Endothelial cell of umbilical vein (primary cell): ENCODE measurements around the gene ACKR3. TPM values are rescaled to one million over a fixed set of nuclear protein-coding genes. Genes with fewer than 3 reads are reported as not detected.

Experiments used
- BruUV-seq: library from RNA; stranded (reverse); fragments of 400-500 nt; replicated peaks from 2 replicates; lab custom pipeline; 2021; lab: Mats Ljungman, UMichigan
- CTCF ChIA-PET: fragments of 300-600, 350-600 bp; sonication (Branson Sonifier 250); formaldehyde crosslinking; loops from one replicate; lab custom pipeline; 2021; ENCODE audit warnings: antibody characterized with exemption, inconsistent platforms; lab: Charles Lee
- POLR2A ChIA-PET: fragments of 300-600, 350-600 bp; sonication (Branson Sonifier 250); formaldehyde crosslinking; loops from one replicate; lab custom pipeline; 2021; ENCODE audit warnings: antibody characterized with exemption, inconsistent platforms; lab: Charles Lee
- DNase-seq: peaks from one replicate; pipeline ENCODE4 v3.0.0-alpha.2; 2011; ENCODE audit warnings: low read depth, low spot score
- FAIRE-seq: peaks from 2 replicates; lab custom pipeline; 2011; peaks lifted over from hg19 to GRCh38; lab: Jason Lieb, UNC
- H2AFZ ChIP-seq: 2 replicates; pipeline ENCODE4 v1.6.0; 2012; ENCODE audit warnings: low read depth, low read length, control low read depth, inconsistent platforms
- H3K27ac ChIP-seq: 2 replicates; pipeline ENCODE4 v1.5.1; 2011; ENCODE audit warnings: low read depth, mild to moderate bottlenecking, control low read depth, low read length, moderate library complexity; ENCODE audit not compliant: insufficient read depth
- H3K27me3 ChIP-seq, 2 experiments: 2 replicates each; pipeline versions ENCODE4 v1.6.0 to v1.6.1; 2011; ENCODE audit warnings: low read length in 2 of 2, mixed read lengths in 1 of 2; ENCODE audit not compliant: control insufficient read depth in 2 of 2, insufficient read depth in 2 of 2
- H3K36me3 ChIP-seq, 2 experiments: 2 replicates in 1 of 2; 3 replicates in 1 of 2; pipeline ENCODE4 v1.5.1; 2011; ENCODE audit warnings: low read length in 2 of 2, mild to moderate bottlenecking in 1 of 2, moderate library complexity in 1 of 2; ENCODE audit not compliant: control insufficient read depth in 2 of 2, insufficient read depth in 2 of 2; ENCODE audit errors: extremely low read depth in 1 of 2
- H3K4me1 ChIP-seq: 3 replicates; pipeline ENCODE4 v1.5.1; 2011; ENCODE audit warnings: mild to moderate bottlenecking, low read length; ENCODE audit not compliant: control insufficient read depth, insufficient read depth; ENCODE audit errors: extremely low read depth
- H3K4me2 ChIP-seq: 2 replicates; pipeline ENCODE4 v1.6.1; 2011; ENCODE audit warnings: low read length, control low read depth, mixed read lengths; ENCODE audit not compliant: insufficient read depth
- H3K4me3 ChIP-seq, 3 experiments: fragments of 200-600 bp in 1 of 3; sonication (generic), shearing (Covaris generic) in 1 of 3; replicated peaks in 1 of 3; 2 replicates each; pipeline ENCODE4 v1.5.1; 2011 to 2016; ENCODE audit warnings: control low read depth in 3 of 3, low read length in 3 of 3, mild to moderate bottlenecking in 2 of 3, inconsistent platforms in 1 of 3, low read depth in 1 of 3, moderate library complexity in 1 of 3; ENCODE audit not compliant: insufficient read depth in 1 of 3
- H3K79me2 ChIP-seq: 2 replicates; pipeline ENCODE4 v1.6.0; 2012; ENCODE audit warnings: low read length, inconsistent platforms; ENCODE audit not compliant: control insufficient read depth, insufficient read depth
- H3K9ac ChIP-seq: replicated peaks from 2 replicates; pipeline ENCODE3; 2011; ENCODE audit warnings: low read length, control low read depth; ENCODE audit not compliant: insufficient read depth; ENCODE audit errors: extremely low read depth
- H3K9me1 ChIP-seq: replicated peaks from 3 replicates; pipeline ENCODE4 v1.6.0; 2011; ENCODE audit warnings: mild to moderate bottlenecking, low read length; ENCODE audit not compliant: control insufficient read depth, insufficient read depth; ENCODE audit errors: extremely low read depth
- H3K9me3 ChIP-seq: replicated peaks from 2 replicates; pipeline ENCODE4 v1.5.1; 2012; ENCODE audit warnings: low read length, inconsistent platforms; ENCODE audit not compliant: control insufficient read depth, insufficient read depth
- H4K20me1 ChIP-seq: replicated peaks from 2 replicates; pipeline ENCODE3; 2011; ENCODE audit warnings: mild to moderate bottlenecking, low read length; ENCODE audit not compliant: control insufficient read depth, insufficient read depth; ENCODE audit errors: extremely low read depth
- CTCF ChIP-seq, 2 donors: IDR thresholded peaks; 1 replicate in 1 of 2; 2 replicates in 1 of 2; pipeline ENCODE4 v1.5.1; 2011; ENCODE audit warnings: low read length in 2 of 2, mild to moderate bottlenecking in 2 of 2, moderate library complexity in 2 of 2, control low read depth in 1 of 2, inconsistent platforms in 1 of 2, low read depth in 1 of 2; ENCODE audit not compliant: insufficient read depth in 1 of 2; ENCODE audit errors: extremely low read depth in 1 of 2
- EZH2 ChIP-seq: IDR thresholded peaks from 2 replicates; pipeline ENCODE4 v1.6.1; 2012; ENCODE audit warnings: borderline replicate concordance, low read depth, mild to moderate bottlenecking, moderate library complexity, low read length, inconsistent platforms; ENCODE audit not compliant: severe bottlenecking
- FOS ChIP-seq: IDR thresholded peaks from 2 replicates; pipeline ENCODE4 v1.6.1; 2011; ENCODE audit warnings: mild to moderate bottlenecking, low read length, moderate library complexity, borderline replicate concordance; ENCODE audit not compliant: insufficient read depth
- GATA2 ChIP-seq: IDR thresholded peaks from 2 replicates; pipeline ENCODE4 v1.7.0; 2011; ENCODE audit warnings: low read depth, mild to moderate bottlenecking, moderate library complexity, mixed read lengths, low read length; ENCODE audit not compliant: insufficient read length, insufficient read depth
- JUN ChIP-seq: IDR thresholded peaks from 2 replicates; pipeline ENCODE4 v1.6.1; 2011; ENCODE audit warnings: borderline replicate concordance, low read depth; ENCODE audit not compliant: insufficient read length, insufficient read depth
- MYC ChIP-seq: IDR thresholded peaks from one replicate; pipeline ENCODE4 v1.6.1; 2011; ENCODE audit warnings: mild to moderate bottlenecking, low read depth, low read length
- POLR2A ChIP-seq: IDR thresholded peaks from 2 replicates; pipeline ENCODE4 v1.6.1; 2012; ENCODE audit warnings: low read depth, mild to moderate bottlenecking, control low read depth, low read length
- POLR2AphosphoS5 ChIP-seq: IDR thresholded peaks from 2 replicates; pipeline ENCODE4 v1.6.1; 2012; ENCODE audit warnings: low read depth, mild to moderate bottlenecking, control low read depth, low read length, moderate library complexity; ENCODE audit not compliant: insufficient read depth
- dilution Hi-C: fragments of 300-500 bp; cut with MboI; formaldehyde crosslinking; loops from one replicate; pipeline ENCODE4 v1.15.0; 2019; ENCODE audit warnings: low sequenced_read_pairs; ENCODE audit not compliant: extremely low pct_ligation_motif_present
- intact Hi-C: fragments of 100-400 bp; cut with micrococcal nuclease; formaldehyde crosslinking; loops from one replicate; pipeline ENCODE4 v1.10.0; 2022
- polyA plus RNA-seq, 4 experiments: library from polyadenylated mRNA; depleted of rRNA in 3 of 4; stranded (reverse) in 3 of 4; unstranded in 1 of 4; fragments of >200 nt; gene quantifications; 2 replicates each; pipeline versions ENCODE4 v1.2.1 to v1.2.3, GENCODE V29; 2011 to 2012; ENCODE audit warnings: missing spikeins in 1 of 4
- total RNA-seq: library from RNA; stranded (reverse); gene quantifications from 2 replicates; pipeline ENCODE4 v1.2.3, GENCODE V29; 2021
- TF ChIP-seq, protein P1 (sequence below): IDR thresholded peaks from 2 replicates; pipeline ENCODE4 v1.6.1; 2011; ENCODE audit not compliant: insufficient read depth, insufficient read length

ACKR3 gene
- total and polyA plus RNA-seq, 2 donors (not counting 3 experiments of a cell fraction or from before 2014, with no cell fraction given): 31.1 to 428 TPM

GRCh38 chr2:236527159-236527630 lies 42.4 kb upstream of the ACKR3 start:
- no peaks in the 10 kb centered on the region for H3K4me1 ChIP-seq
- no peak overlapping the region for H2AFZ ChIP-seq
- H4K20me1 ChIP-seq: no peaks in the 10 kb centered on the region
- H3K36me3 ChIP-seq: no peaks in the 10 kb centered on the region
- CTCF ChIA-PET: interaction anchor here (0.5 to 1.5 kb wide), 3 partner anchors 12 to 33 kb away, joined by 3 to 4 read pairs (median 4); no protein-coding TSS in a partner anchor
- FAIRE-seq (no peak), DNase-seq (no peak)
- H3K9me1 ChIP-seq: no peaks in the 10 kb centered on the region
- no peak overlapping the region for H3K4me3 ChIP-seq
- H3K27ac ChIP-seq: no peak overlapping the region
- no peak overlapping the region for H3K9ac ChIP-seq
- no peak for TF ChIP-seq POLR2AphosphoS5
- TF ChIP-seq EZH2: no peak
- no peak for TF ChIP-seq FOS
- TF ChIP-seq JUN: no peak
- no peak for TF ChIP-seq GATA2
- TF ChIP-seq, protein P1, sequence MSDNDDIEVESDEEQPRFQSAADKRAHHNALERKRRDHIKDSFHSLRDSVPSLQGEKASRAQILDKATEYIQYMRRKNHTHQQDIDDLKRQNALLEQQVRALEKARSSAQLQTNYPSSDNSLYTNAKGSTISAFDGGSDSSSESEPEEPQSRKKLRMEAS: no peak
- TF ChIP-seq POLR2A: no peak
- TF ChIP-seq CTCF (IDR thresholded peaks at IDR 0.05; ENCODE audit: extremely low read depth in 1 of 2, insufficient read depth in 1 of 2, low read depth in 1 of 2, low read length in 2 of 2): no peak
- no peak for TF ChIP-seq MYC
- H3K9me3 ChIP-seq: no peaks in the 10 kb centered on the region
- dilution Hi-C loops: no loop called here
- H3K27me3 ChIP-seq: peaks cover 0 to 4% of the 10 kb centered on the region in 2 experiments
- POLR2A ChIA-PET: interaction anchor here (0.6 kb wide), 1 partner anchor 1318 kb away, joined by 4 read pairs; no protein-coding TSS in a partner anchor
- intact Hi-C loops: no loop called here
- H3K79me2 ChIP-seq: no peaks in the 10 kb centered on the region
- H3K4me2 ChIP-seq: no peak overlapping the region
- BruUV-seq: no TSS peak
